Activated CD8-positive, alpha-beta memory T cell treated with anti-CD3 and anti-CD28 coated beads for 1 hour (primary cell): ENCODE results near the gene ELMOD3.

Experiments used
- DNase-seq, 2 donors: peaks; one replicate each; pipeline ENCODE4 v3.0.0-alpha.2; 2020; ENCODE audit warnings: low read depth in 1 of 2; ENCODE audit errors: extremely low read depth in 1 of 2

ELMOD3 gene

DNA sequence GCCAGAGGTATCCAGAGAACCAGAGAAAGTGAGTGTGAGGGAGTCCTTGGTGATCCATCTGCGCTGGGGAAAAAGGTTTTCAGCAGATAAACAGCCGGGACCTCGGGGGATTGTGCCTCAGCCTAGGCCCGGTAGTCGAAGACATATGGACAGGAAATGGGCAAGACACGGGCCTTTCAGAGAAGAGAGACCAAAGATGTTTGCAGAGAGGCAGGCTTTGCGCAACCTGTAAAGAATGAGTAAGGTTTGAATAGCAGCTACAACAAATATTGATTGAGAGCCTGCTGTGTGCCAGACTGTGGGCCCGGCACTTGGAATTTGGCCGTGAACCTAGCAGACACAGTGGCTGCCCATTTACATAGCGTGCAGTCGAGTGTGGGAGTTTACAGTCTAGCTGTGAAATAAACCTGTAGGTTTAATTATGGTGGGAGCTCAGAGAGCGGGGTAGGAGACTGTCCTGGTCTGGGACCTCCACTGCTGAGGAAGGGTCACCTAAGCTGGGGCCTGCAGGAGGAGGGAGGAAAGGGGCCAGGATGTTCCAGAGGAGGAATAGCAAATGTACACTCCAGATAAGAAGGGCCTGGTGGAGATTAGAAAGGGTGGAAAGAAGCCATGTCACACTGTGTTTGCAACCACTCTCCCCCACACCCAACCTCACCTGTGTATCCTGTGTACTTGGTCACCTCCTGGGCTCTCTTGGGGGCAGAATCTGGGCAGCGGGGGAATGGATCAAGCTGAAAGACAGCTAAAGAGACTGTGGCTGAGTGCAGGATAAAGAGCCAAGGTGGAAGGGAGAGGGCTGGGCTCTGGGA, 66.9 kb downstream of the ELMOD3 start:
- DNase-seq = no peak

DNA sequence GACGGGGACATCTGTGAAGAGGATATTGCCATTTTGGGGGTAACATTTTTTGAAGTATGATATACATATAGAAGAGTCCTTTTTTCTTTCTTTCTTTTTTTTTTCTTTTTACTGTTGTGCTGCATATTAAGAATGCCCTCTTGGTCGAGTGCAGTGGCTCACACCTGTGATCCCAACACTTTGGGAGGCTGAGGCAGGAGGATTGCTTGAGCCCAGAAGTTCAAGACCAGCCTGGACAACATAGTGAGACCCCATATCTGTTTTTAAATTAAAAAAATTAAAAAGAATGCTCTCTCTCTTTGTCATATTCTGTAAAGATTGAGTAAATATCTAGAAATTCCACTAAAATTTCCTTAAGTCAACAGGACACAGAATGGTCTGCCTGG, 67.5 kb downstream of the ELMOD3 start:
- no peak for DNase-seq

DNA sequence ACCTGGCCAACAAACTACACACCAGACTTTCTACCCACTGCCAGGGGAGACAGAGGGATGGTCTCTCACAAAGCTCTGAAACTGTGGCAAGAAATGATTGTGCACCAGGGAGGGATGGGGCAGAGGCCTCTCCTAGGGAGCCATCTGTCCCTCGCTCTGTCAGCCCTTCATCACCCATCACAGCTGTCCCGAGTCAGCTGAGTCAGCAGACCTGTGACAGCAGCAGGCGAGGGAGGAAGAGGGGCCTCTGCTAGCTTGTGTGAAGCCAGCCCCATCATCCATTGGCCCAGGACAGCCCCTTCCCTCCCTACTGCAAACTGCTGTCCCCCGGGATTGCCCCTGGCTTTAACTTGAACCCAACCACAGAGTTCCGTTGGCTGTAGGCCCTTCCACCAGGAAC, 69.0 kb downstream of the ELMOD3 start:
- no peak for DNase-seq

DNA sequence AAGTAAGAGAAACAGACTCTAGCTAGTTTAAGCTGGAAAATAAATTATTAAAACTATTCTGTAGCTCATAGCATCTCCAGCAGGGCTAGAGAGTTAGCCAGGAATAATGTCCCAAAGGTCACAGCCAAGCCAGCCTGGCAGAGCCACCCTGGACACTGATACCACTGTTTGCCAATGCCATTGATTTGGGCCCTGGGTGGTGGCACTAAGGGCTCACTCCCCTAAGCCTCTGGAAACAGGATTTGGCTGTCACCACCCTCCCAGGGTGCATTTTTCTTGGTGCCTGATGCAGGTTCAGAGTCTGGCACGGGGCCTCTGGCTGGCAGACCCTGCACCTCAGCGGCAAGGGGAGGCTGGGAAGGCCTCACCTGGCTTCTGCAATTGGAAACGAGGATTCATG, 71.0 kb downstream of the ELMOD3 start:
- DNase-seq = no peak

GRCh38 chr2:85427300-85427835, 72.8 kb downstream of the ELMOD3 start:
- DNase-seq = no peak

GRCh38 chr2:85428343-85428881, 73.8 kb downstream of the ELMOD3 start:
- DNase-seq = no peak

DNA sequence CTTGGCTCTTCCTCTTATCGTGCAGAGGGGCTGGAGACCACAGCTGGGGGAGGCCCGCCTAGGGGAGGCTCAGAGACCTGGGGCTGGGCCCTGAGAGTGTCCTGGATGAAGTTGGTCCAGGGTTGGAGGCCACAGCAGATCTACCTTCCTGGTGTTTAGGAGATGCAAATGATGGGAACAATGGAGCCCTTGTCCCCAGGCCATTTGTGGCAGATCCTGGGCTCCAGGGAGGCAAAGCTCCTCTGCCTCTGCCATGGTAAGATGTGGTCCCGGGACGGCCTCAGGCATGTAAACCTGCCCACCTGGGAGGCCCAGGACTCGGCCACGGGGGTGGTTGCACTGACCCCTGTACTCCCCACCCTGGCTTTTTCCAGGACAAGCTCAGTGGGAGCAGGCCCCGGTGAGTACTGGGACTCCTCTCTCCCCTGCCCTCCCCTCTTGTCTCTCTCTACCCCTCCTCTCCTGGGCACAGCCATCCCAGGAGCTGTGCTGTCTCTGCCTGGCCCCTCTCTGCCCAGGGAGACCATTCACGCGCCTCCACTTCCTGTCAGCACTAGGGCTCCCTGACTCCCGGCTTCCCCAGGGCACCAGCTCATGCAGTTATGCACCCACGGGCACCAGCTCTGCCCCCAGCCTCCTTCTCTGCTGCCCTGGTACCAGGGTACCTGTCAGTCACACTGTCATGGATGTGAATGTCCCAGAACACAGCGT, 74.8 kb downstream of the ELMOD3 start:
- DNase-seq = no peak

DNA sequence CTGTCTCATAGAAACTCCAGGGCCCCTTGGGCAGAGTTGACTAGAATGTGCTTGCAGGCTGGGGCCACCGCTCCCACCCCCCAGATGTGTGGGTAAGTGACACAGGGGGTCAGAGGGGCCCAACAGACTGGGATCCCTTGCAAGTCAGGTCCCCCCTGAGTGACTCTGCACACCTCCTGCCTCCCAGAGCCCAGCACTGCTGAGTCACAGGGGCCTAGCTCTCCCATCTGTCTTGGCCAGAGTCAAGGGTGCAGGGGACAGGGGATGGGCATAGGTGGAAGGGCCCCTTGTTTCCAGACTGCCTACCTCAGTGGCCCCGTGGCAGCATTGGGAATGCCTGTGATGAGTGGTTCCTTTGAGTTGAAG, 75.3 kb downstream of the ELMOD3 start:
- no peak for DNase-seq

DNA sequence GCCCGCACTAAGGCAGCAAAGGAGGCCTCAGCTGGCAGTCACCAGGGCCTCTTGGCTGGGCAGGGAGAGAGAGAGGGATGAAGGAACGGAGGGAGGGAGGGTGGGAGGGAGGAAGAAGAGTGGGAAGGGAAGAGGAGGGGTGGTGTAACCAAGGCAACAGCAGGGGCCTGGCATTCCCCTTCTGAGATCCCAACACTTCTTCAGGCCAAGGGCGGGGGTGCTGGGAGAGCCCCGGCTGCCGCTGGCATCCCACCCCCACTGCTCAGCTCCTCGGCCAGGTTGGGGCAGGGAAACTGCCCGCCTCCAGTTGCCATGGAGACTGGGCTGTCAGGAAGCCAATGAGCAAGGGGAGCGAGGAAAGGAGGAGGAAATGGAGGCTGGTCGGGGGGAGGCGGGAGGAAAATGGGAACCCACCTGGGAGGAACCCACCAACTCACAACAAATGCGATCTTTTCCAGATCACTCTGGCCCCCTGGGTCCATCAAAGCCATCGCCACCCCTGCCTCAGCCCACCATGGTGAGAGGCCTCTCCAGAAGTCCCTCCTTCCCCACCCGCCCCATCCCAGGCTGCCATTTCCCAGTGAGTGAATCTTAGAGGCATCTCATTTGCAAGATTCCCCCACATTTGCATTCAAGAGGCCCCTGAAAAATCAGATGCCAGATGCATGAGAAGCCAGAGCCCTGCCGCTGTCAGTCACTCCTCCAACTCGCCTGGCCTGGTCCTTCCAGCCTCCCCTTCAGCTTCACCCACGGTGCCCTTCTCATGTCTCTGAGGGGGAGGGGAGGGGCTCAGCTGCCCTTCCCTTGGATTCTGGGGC, 76.4 kb downstream of the ELMOD3 start:
- DNase-seq = no peak

- DNase-seq = no peak
Measured at GRCh38 chr2:85431570-85432205, 77.1 kb downstream of the ELMOD3 start.

GRCh38 chr2:85433511-85434089, 79.0 kb downstream of the ELMOD3 start:
- no peak for DNase-seq

DNA sequence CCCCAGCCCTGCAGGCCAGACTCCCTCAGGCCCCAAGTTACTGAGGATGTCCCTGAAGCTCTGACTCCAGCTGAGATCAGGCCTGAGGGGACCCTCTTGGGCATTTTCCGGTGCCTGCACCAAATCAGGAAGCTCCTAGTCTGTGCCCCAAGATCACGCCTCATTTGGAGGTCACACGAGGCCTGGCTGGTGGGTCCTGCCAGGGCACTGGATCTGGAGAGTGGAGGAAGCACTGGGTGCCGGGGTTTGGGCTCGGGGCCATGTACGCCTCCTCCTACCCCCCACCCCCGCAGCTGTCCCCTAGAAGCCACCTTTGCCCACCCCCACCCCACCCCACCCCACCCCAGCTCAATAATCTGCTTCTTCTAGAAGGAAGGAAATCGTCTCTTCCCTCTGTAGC, 80.1 kb downstream of the ELMOD3 start:
- DNase-seq = no peak

DNA sequence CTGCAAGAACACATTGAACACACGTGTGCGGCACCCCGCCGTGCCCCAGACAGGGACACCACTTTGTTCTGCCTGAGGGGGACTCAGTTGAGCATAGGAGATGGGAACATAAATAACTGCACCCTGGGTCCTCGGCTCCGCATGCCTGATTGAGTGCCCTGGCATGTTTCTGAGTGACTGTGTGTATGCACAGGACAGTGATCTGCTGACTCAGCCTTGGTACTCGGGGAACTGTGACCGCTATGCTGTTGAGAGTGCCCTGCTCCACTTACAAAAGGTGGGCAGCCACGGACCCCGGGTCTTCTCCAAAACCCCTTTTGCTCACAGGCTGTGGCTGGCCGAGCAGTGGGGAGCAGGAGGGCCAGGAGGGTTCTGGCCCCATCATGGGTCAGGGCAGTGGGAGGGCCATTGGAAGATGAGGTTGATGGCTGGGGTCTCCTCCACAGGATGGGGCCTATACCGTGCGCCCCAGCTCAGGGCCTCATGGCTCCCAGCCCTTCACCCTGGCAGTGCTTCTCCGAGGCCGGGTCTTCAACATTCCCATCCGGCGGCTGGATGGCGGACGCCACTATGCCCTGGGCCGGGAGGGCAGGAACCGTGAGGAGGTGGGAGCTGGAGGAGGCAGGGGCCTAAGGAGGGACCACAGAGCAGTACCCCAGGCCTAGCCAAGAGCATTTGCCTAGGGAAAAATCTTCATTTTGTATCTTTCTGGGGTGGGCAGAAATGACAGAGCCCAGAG, 80.8 kb downstream of the ELMOD3 start:
- no peak for DNase-seq

- DNase-seq = no peak
Measured at GRCh38 chr2:85435981-85436835, 81.6 kb downstream of the ELMOD3 start.

GRCh38 chr2:85436836-85437487, 82.4 kb downstream of the ELMOD3 start:
- DNase-seq = no peak

DNA sequence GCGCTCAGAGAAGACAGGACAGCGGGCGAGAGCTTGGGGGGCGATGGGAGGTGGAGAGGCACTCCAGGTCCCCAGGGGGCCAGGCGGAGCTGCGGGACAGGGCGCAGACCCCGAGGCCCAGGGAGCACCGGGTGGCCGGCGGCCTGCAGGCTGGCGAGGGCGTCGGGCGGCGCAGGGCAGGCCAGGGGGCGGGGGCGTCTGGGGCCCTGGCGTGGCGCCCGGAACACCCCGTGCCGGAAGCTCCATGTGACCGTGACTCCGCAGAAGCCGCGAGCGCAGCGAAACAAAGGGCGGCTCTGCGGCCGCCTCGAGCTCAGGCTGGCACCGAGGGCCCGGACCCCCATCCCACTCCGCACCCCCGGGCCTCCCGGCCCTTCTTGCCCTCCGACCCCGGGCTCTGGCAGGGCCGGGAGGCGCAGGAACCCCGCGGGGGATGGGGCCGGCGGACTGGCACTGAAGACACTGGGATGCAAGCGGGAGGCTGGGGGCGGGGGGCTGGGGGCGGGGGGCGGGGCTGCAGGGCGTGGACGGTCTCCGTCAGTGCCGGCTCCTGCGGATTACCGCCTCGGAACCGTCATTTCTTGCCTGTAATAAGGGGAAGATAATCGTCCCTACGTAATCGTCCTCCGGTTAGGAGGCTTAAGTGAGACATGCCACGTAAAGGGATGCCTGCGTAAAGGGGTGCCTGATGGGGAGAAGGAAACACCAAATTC, 83.1 kb downstream of the ELMOD3 start:
- DNase-seq = peak in 1 of 2 donors; percentile 56

GRCh38 chr2:85438201-85439024, 83.8 kb downstream of the ELMOD3 start:
- DNase-seq = no peak
